HG03442 (cell line): ENCODE results near the gene ENO4.

Experiments used
- ATAC-seq: cut with Tn5 transposase; IDR thresholded peaks from one replicate; pipeline ENCODE4 v1.9.1; 2021; ENCODE audit warnings: mild to moderate bottlenecking, moderate library complexity; ENCODE audit not compliant: unreplicated experiment

Gene ENO4

DNA sequence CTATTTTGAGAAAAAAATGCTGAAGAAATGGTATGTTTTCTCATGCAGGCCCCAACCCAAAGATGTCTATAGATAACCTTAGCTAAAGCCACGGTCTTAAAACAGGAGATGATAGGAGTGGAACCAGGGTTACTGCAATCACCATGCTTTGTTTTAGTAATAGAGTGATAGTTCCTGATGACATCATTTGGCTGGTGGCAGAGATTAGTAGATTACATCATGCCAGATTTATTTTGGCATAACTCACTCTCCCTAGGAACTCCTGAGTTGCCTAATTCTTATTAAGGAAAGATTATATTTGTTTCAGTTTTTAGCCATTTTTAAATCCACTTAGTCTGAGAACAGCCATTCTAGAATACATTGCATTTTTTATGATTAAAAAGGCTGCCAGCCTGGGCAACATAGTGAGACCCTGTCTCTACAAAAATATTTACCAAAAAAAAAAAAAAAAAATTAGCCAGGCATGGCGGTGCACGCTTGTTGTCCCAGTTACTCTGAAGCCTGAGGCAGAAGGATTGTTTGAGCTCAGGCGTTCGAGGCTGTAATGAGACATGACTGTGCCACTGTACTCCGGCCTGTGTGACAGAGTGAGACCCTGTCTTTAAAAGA is 17.8 kb downstream of the ENO4 start:
- no peak for ATAC-seq

DNA sequence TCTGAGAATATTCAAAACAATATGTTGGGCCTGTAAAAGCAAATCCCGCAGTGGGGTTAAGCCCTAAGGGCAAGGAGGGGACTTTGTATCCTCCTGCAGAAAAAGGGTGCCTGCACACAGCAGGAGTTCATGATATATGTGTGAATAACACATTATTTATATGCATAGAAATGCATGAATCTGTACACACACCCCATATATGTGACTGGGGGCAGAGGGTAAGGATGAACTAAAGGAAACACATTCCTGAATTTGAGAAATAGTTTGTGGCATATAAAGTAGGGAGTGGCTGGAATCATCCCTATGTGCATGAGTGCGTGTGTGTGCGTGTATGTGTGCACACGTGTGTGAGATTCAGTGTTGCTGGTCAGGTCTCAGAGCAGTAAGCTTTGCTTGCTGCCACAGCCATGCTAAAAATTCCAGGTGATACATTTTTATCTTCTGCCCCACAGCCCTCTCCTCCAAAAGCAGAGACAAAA is 18.9 kb downstream of the ENO4 start:
- ATAC-seq, result no peak

DNA sequence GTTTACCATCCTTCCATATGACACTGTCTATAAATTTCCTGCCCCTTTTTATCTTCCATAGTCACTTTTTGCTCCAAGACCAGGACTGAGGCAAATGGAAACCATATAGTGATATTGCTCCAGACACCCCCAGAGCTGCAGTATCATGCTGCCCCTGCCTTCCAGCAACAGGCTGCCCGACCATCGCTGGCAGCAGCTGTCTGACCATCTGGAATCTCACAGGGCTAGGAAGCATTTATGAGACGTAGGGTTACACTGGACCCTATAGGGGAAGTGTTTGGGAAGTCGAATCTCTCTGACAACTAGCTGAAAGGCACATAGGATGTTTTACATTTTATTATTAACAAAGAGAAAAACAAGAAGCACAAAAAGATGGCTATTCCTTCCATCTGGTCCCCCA is 19.4 kb downstream of the ENO4 start:
- no peak for ATAC-seq

DNA sequence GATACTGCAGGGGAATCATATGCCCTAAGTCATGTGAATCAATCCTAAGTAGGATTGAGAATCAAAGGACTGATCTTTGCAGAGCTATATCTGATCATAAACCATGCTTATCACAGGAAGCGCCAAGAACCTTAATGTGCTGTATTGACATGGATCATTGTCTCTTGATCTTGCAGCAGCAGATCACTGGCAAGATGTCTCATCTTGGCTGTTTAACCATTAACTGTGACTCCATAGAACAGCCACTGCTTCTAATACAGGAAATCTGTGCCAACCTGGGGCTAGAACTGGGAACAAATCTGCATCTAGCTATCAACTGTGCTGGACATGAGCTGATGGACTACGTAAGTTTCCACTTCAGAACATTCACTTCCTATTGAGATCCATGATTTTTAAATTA is 21.6 kb downstream of the ENO4 start:
- ATAC-seq, result no peak

DNA sequence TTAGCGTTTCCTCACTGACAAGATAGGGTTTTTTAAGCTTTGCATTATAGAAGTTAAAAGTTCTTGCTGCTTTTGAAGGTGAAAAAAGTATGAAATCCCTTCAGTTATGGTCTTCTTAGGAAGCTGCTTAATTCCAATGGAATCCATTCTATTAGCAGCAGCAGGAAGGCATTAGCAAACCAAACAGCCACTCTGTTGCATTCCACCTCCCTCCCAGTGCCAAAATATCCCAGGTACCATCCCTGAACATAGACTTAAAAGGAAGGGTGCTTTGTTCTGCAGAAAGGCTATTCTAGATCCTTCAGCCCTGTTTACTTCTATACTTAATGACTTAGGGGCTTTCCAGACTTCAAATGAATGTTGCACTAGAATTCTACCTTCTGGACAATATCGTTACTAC is 23.8 kb downstream of the ENO4 start:
- ATAC-seq, result no peak

DNA sequence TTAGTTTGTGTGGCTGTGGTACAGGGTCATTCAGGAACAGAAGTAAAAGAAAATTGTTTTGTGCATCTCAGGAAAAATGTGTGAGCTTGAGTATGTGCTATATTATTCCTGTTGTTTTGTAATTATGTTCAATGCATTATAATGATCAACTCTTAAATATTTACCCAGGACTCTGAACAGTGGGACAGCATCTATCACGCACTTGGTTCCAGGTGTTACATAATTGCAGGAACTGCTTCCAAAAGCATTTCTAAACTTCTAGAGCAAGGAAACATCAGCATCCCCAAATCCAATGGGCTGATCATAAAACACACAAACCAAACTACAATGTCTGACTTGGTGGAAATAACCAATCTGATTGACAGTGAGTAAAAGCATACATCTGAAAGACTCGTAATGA is 26.6 kb downstream of the ENO4 start:
- no peak for ATAC-seq

DNA sequence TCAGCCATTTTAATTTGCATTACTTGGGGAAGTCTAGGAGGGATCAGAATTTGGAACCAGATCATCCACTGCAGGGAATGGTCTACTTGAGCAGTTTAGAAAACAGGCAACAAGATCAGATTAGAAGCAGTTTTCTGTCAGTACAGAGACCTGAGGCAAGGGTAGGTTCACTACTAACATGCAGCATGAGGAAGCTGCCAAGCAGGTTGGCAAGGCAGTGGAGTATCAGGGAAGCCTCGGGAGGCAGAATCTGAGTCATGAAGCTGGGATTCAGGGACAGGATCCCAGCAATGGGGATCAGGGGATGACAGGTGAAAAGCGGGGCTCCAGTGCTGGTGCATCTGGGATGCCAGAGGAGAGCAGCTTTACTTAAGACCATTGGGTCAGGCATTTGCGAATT is 28.1 kb downstream of the ENO4 start:
- no peak for ATAC-seq

DNA sequence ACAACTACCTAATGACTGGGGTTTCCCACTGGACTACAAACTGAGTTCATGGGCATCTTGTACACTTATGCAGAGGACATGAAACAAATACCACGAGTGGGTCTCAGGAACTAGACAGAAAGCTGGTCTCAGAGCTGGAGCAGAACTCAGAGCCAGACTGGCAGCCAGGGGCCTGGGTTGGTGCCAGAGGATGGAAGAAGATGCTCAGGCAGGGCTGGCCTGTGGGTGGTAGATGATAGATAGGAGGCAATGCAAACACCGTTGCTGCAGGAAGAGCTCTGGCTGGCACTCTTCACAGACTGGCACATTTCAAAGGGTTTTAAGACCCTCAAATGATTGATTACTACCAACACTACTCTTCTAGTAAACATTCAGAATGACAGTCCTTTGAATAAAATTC is 28.8 kb downstream of the ENO4 start:
- no peak for ATAC-seq

DNA sequence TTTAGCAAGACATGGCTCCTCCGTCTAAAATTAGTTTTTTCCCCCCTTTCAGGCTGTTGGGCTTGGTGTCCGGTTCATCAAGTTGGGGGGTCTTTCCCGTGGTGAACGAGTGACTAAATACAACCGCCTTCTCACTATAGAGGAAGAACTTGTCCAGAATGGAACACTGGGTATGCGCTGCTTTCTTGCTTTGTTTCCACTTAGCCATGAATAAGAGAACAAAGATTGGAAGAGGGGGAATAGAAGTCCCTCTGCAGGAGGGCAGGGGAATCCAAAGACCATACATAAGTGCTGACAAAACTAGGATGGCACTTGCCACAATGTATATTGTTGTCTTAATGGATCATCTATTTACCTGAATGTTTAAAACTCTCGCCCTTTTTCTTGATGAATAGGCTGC is 30.5 kb downstream of the ENO4 start:
- ATAC-seq, result no peak

DNA sequence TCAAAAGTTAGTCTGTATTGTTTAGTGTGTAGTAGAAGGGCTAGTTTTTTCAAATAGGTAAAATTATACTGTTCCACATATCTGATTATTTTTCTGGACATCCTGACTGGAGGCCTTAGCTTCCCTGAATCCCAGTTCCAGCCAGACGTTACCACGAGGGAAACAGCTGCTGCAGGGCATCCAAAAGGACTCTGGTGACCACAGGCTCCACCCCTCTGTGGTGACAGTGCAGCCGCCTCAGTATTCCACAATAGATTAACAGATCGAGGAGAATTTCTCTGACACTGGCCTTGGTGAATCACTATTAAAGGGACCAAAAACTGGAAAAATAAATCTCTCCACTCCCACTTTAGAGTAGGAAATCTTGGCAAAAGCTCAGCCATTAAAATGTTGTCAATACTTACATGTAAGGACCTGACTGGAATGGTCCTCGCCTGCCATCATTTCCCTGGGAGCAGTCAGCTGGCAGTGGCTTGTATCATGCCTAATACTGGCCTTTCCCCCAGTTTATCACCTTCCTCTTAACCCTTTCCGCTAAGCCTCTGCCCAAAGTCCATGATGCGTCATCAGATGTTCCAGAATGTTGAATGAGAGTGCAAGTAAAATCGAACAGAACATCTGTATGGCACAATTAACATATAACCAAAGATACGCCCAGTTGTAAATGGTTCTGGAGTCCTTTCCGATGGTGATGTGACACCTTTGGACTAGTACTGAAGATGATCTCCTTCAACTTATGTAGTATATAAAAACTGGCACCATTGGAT is 31.6 kb downstream of the ENO4 start:
- ATAC-seq, result no peak

DNA sequence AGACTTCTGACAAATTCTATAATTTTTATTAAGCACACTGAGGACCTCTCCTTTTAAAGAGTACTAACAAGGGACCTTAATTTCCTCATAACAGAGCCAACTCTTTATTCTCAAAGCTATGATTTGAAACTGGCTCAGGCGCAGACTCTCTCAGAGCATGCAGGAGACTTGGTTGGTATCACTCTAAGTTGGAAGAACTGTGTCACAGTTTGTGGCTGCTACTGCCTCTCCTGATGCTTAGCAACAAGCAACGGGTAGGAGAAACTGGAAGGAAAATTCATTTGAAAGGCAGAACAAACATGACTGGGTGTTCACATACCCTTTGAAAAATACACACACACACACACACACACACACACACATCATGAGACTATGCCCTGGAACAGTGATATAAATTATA is 33.3 kb downstream of the ENO4 start:
- ATAC-seq, result no peak

DNA sequence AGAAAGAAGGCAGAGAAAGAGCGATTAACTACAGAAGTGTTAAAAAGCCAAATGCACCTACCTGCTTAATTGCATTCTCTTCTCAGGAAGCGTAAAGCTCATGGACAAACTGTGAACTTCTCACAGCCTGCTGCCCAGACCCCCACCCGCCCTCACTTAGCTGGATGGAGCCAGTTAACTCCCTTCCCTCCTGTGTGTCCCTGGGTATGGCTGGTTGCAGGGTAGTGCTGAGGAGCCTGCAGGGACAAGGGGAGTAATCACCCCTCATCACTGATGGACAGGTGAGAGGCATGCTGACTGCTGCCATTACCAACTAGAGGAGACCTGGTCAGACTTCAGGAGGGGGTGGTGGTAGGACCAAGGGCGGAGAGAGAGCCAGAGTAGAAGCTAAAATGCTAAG is 37.5 kb downstream of the ENO4 start:
- ATAC-seq, result no peak

DNA sequence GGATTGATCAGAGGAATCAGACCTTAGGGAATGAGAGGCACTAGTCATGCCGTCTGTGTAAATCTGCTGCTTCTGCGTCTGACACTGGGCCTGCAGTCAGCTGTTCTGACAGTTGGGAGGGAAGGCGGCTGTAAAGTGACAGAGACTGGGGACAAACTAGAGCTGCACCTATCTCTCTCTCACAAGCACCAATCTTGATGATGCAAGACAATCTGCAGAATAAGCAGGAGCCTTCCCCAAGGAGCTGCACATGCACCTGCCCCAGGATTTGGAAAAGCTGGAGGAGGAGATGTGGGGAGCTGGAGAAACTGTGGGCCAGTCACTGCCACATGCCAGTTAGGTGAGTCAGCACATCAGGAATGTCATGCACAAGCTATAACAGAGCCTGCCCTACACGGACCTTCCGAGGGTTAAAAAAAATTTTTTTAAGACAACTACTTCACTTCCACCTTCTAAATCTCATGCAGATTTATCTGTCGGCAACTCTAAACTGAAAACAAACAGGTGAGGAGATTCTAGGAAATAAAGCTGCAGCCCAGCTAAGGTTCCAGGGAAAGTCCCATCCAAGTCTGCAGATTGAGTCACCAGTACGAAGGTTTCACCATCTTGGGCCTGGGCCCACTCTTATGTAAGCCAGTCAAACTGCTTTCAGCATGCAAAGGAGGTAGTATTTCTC is 39.2 kb downstream of the ENO4 start:
- ATAC-seq, result no peak

DNA sequence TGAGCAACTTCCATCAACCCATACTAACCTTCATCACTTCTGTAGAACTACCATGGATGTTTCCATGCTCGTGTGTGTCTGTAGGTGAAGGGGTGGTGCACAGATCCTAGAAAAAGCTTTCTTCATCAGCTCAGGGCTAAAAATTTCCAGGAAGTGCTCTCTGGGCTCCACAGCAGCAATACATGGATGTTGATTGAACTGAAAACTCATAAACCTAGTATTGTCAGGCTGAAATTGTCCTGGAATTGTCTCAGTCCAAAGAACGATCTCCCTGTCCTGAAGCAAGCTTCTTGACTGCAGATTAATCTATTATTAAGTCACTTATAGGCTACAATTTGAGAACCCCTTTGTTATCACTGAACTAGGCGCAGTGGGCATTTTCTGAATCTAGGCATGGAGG is 39.8 kb downstream of the ENO4 start:
- ATAC-seq, result no peak

DNA sequence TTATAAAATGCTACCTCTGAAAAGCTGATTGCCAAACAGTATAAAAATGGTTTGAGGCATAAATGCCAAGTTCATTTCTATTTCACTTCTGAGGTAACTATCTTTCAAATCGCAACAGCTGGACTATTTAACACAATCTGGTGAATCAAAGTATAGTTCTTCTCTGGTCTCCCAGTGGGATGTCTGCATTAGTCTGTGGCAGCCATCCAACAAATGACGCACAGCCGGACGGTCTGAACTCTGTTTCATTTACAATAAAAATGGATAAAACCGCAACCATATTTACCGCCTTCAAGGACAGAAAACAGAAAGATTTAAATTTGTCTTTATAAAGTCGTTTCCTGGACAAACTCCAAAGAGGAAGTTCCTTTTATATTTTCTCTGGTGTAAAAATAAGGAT is 41.9 kb downstream of the ENO4 start:
- no peak for ATAC-seq

DNA sequence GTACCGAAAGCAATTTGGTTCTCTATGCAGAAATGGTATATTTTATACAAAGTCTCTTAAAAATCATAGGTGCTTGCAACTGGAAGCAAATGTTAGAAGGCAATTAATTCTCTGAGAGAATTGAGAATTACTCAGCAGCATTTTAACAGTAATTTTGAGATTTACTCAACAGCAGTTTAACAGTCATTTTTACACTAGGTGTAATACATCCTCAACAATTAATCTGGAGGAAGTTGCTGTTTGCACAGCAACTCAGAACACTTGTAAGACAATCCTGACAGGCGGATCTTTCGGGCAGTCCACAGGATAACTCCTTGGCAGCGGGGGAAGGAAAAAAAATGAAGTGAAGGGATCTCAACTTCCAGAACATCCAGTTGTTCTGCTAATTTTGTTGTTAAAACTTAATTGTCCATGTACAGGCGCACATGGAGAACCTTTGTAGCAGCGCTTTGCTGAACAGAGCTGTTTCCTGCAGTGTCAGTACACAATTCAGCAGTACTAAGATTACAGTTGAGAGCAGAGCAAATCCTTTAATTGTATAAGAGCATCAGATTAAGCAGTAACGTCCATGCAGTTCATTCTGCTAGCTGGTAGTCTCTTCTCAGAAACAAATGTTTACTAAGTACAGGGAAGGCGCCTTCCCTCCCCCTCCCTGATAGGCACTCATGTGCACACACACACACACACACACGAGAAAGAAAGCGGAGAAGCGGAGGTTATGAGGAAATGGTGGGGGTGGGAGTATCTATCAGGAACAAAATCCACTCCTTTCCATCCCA is 43.8 kb downstream of the ENO4 start:
- no peak for ATAC-seq

DNA sequence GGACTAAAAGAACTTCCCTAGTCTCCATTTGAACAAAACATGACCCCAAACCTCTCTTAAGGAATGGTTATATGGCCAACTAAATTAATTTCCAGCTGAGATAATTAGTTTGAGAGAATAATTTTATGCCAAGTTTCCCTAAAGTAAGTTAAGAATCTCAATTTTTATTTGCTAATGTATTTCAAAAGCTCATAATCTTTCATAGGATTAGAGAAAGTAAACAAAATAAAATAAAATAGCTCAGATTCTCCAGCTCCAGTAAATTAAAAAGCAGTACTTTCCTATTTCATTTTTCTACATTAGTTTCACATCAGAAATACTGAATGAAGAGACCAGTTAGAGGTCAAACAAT is 44.4 kb downstream of the ENO4 start:
- no peak for ATAC-seq

DNA sequence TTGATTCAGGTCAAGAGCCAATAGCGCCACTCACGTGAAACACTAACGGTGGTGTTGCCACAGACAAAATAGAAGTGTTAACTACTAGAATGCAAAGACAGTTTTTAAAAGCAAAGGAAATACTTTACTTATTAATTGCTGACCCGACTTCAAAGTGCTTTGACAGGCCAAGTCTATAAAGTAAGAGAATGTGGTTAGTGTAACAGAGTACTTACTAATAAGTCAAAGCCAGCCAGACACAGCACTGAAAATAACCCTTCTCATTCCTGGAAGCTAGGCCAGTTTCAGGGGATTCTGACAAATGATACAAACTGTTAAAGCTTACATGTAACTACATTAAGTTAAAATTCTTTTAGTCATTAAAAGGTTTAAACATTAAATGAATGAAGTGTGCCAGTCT is 50.3 kb downstream of the ENO4 start:
- no peak for ATAC-seq

DNA sequence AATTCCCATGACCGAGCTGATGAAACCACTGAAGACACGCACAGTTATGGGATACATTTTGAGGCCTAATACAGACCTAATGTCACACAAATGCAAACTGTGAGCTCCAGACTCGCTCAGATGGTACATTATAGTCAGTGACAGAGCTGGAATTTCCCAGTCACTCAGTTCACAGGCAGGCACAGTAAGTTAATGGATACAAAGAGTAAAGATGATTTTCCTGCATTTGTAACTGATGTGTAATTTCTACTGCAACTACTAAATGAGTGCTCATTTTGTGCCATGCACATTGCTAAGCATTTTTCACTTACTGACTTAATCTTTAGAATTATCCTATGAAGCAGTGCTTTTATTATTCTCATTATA is 56.5 kb downstream of the ENO4 start:
- no peak for ATAC-seq

DNA sequence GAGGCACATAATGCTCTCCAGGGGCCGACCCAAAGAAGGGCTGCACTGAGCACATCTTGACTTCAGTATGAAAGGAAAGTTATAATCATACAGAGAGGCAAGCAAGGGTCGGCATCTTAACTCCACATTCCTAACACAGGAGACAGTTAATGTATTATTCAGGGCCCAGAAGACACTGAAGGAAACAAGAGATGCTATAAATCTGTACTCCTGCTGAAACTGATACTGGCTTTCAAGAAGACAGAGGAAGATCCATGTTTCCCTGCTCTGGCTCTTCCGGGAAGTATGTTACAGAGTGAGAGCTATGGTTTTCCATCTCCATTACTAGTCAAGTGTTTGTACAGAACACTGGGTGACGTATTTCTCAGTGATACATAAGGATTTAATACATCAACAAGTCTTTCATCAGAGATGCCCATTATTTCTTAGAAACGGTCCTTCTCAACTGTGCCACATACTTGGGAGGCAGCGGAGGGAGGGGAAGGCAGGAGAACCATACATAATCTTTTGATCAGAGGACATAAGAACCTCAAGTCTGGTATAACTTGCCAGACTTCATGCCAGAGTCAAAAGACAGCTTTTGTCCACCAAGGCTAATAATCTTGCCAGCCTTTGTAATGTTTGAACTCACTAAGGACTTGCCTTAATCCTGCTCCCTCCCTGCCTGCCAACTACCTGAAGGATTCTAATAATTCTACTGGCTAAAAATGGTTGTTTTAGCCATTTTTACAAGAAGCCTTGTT is 58.1 kb downstream of the ENO4 start:
- ATAC-seq, result no peak

DNA sequence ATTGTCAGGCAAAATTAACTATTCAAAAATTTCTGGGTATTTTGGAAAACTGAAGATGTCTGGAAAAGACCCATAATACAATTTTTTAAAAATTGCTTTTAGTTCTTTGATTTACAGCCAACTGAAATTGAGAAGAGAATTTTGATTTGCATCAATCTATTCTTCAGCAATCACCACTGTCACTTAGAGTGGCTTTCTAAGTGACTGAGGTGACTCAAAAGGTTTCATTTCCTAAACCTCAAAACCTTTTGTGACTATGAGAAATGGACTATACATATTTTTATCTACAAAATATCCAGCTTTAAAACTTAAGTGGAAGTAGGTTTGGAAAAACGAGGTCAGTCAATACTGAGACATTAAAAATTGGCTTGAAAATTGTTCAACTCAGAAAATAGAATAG is 60.0 kb downstream of the ENO4 start:
- no peak for ATAC-seq
